Nucleus accumbens (tissue), 56 donors: ENCODE data around the gene CYGB.
"Not testable (repeated sequence)": the region's sequence is repeated elsewhere in the genome, so short reads cannot be mapped to it uniquely, and the experiment has no call there.

Experiments
- DNase-seq, 56 donors: peaks; one replicate each; lab custom pipeline; 2025; lab: John Stamatoyannopoulos, UW

Gene CYGB

DNA sequence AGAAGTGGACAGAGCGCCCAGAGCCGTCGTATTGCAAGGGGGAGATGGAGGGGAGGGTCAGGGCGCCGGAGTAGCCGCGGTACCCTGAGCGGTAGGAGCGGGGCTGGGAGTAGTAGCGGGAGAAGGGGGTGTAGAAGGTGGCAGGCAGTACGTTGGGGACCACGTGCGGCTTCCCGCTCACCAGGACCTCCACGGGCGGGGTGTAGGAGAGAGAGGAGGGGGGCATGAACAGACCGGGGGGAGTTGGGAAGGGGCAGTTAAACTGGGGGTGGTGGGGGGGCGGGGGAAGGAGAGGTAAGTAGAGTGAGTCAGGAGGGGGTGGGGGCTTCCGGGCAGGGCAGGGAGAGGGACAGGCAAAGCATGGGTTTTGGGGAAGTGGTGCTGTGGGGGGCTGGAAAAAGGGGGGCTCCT is 31.3 kb upstream of the CYGB start:
- DNase-seq, result no peak

DNA sequence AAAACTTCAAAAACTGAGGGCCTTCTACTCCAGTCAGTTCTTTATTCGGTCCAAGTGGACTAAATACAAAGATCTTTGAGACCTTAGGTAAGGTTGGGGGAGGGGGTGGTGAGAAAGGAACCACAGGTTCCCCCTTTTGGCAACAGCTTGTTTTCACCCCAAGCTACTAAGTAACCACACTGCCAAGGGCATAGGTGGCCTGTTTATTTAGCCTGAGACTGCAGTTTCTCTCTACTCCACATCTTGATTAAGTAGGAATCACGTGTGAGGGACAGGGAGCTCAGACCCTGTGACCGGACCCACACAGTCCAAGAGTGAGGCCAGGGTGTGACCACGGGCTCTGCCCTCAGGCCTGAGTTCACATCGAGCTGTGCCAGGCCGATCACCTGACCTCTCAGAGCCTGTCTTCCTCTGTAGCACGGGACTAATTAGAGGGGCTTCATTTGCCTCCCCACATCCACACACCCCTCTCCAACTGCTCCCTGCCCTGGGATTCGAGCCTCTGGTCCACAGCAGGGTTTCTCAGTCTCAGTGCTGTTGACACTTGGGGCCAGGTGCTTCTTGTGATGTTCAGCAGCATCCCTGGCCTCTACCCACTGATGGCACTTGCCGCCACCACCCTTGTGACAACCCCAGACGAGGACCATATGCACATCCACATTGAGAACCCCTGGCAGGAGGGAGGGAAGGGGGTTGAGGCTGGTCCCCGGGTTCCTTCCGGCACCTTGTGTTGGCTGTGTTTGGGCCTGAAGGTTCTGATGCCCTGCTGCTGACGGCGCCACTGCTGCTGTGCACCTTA is 30.3 kb upstream of the CYGB start:
- DNase-seq, result no peak

DNA sequence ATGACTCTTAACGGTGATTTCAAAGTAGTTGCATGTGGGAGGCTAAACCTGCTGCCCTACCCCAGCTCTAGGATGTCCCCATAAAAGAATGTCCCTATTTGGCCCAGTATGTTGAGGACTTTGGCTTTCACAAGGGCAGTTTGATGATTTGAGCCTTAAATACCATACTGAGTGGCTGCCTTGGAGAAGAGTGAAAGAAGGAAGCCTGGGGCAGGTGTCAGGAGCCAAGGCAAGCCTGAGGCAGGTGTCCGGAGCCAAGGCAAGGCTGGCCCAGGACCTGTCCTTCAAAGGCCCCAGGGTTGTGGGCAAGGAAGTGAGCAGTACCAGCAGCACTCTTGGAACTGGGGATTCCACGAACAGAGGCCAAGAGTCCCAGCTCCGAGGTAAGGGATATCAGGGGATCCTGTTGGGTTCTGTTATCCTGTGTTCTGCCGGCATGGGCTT is 29.5 kb upstream of the CYGB start:
- DNase-seq, result no peak

DNA sequence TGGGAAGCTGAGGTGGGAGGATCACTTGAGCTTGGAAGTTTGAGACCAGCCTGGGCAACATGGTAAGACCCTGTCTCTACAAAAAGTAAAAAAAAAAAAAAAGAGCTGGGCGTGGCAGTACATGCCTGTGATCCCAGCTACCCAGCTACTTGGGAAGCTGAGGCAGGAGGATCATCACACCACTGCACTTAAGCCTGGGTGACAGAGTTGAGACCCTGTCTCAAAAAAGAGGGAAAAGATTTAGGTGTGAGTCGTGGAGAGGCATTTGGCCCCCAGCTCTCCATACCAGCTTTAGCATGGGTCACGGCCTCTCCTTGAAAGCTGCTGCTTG is 29.1 kb upstream of the CYGB start:
- no peak for DNase-seq

DNA sequence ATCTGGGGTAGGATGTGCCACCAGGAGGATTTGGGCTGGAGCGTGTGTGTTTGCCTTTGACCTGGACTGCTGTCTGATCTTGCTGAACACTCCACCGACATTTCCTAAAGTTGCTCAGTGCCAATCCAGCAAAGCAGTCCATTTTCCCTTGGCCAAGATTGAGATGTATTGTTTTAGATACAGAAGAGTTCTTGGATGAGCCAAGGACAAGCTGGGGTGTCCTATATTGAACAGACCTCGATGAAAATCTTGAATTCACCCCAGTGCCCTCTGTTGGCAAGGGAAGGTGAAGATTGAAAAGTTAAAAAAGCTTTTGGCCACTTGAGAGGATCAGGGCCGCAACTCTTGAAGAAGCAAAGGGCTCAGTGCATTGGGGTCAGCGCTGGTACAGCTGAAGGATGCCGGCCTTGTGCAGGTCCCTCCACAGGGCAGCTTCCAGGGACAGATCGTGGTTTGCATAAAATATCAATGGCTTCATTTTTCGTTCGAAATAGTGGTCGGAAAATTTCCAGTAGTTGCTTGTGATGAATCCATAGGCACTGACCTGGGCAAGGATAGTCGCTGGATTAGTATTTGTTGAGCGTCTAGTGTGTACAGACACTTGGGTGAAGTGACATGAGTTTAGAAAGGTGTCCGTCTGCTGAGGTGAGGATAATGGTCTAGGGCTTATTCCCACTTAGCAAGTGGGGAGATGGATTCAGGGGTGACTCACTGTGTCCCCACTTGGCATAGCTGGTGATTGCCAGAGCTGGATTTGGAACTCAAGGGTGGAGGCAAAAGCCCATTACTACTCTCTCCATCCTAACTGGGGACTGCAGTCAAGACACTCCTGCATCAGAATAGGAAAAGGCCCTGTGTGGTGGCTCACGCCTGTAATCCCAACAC is 28.5 kb upstream of the CYGB start:
- DNase-seq, result no peak

DNA sequence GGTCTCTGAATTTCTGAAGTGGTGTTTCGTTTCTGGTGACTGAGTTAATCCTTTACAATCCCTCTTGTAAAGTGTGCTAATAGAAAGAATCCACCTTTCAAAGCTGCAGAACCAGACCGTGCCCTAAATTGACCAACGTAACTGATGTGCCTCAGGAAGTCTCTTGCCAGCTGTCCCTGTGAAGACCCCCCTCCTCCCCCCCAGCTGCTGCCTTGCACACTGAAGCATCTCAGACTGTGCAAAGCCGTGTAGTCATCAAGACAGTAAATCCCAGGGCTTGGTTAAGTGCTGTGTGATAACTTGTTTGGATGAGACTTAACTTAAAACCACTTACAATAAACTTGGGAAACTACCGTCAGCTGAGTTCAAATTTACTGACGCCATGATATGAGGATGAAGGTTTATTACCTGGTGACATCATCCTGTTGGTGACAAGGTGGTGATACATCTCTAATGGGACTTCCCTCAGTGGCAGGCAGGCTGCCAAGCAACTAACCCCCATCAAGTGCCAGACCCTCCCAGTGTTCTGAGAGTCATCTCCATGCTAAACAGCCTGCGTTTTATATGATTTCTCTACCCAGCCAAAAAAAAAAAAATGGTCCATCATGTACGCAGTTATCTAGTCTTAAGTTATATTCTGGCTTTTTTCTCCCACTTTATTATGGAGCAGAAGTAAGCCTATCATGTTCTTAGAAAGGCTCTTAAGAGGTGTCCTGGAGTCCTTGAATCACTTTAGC is 27.6 kb upstream of the CYGB start:
- not testable (repeated sequence) for DNase-seq

DNA sequence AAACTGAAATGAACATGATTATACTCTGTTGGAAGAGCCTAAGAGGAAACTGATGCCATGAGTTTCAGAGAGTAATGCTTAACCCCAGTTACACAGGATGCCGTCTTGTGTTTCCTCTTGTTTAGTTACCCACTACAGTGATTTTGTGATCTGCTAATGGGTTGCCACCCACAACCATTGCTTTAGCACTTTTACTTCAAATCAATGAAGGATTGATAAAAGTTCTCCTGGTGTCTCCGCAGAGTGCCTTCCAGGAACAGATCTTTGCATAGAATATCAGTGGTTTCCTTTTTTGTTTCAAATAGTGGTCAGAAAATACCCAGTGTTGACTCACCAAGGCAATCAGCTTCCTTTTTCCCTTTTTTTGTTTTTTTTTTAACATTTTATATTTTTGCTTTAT is 25.9 kb upstream of the CYGB start:
- DNase-seq, result not testable (repeated sequence)

DNA sequence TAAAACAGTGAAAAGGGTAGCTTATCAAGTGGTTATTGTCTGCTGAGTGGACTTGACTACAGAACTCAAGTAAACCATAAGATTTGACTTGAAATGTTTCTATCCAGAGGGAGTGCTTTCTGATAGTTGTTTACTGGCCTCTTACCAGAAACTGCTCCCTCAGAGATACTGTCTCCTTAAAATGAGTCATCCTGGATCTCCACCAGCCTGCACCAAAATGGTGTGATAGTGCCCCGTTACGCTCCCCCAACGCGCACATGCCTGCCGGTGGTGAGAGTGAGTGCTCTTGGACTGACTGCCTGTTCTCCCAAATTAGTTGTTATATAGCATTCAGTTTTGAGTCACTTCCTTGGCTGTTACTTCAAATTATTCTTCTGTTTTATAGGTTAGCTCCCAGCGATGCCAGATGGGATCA is 25.2 kb upstream of the CYGB start:
- DNase-seq, result no peak

DNA sequence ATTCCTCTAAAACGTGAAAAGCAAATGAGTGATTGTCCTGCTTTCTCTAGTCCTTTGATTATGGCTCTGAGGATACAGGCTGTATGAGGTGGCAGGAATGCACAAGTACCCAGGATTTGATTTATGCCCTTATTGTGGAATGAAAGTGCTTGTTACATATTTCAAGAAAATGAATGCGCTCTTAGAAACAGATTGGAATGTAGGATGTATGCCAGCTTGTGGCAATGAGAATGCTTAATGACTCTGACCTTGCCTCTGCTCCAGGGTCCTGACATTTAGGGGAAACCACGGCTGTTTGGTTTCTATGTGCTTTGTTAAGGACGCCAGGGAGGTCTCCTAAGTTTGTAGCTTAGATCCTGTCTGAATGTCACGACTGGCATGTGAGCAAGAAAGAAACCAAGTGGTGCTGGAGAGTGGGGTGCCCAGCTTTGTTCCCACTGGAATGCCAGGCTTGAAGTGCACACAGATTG is 24.3 kb upstream of the CYGB start:
- no peak for DNase-seq

DNA sequence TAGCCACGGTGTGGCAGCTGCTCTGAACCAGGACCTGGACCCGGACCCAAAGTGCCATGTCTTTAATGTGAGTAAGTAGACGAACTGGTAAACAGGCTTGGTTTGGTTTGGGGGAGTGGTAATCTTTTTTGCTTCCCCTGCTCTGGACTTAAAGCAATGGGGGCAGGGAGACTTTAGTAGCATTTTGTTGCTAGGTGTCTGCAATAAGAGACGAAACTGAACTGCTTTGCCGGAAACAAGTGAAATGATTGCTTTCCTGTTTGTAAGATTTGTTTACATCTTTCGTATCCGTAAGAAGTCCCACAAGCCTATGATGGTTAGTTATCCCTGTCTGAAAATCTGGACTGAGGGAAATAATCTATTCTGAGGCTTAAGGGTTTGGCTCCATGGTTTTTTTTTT is 23.8 kb upstream of the CYGB start:
- DNase-seq, result no peak

DNA sequence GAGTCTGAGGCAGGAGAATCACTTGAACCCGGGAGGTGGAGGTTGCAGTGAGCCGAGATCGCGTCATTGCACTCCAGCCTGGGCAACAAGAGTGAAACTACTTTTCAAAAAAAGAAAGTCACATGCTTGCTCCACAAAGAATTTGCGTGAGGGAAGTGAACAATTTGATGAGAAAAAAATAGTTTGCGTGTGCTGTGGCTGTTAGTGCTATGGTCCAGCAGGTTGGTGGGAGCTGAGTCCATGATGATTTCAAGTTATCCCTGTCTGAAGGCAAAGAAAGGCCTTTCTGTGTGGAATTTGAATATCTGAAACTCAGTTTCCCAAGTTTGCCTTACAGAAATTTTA is 23.3 kb upstream of the CYGB start:
- DNase-seq, result no peak

DNA sequence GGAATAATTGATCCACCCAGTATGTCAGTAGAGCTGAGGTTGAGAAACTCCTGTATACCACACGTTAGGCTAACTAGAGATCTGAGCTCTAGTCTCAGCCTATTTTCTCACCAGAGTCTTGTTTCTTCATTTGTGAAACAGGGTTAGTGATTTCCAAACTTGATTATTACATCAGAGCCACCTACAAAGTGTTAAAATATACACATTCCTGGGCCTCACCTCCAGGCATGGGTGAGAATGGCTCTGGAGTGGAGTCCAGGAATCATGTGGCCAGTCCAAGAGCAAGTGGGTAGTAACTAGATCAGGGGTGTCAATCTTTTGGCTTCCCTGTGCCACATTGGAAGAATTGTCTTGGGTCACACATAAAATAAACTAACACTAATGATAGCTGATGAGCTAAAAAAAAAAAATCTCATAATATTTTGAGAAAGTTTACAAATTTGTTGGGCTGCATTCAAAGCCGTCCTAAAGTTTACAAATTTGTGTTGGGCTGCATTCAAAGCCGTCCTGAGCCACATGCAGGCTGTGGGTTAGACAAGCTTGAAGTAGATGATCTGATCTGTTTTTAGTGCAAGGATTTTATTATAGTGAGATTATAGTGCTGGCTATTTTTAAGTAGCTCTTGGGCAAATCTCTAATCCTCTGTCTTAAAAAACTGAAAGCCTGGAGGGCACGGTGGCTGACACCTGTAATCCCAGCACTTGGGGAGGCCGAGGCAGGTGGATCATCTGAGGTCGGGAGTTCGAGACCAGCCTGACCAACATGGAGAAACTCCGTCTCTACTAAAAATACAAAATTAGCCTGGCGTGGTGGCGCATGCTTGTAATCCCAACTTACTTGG is 22.7 kb upstream of the CYGB start:
- DNase-seq, result no peak

DNA sequence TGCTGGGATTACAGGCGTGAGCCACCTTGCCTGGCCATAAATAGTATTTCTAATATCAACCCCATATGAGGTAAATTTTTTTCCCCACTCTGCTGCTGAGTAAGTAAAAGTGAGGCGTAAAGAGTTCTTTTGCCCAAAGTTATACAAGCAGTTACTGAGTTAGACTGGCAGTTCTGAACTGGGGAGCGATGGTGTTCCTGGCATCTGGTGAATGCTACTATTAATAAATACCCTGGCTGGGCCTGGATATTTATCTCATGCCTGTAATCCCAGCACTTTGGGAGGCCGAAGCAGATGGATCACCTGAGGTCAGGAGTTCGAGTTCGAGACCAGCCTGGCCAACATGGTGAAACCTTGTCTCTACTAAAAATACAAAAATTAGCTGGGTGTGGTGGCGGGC is 22.0 kb upstream of the CYGB start:
- DNase-seq, result not testable (repeated sequence)

DNA sequence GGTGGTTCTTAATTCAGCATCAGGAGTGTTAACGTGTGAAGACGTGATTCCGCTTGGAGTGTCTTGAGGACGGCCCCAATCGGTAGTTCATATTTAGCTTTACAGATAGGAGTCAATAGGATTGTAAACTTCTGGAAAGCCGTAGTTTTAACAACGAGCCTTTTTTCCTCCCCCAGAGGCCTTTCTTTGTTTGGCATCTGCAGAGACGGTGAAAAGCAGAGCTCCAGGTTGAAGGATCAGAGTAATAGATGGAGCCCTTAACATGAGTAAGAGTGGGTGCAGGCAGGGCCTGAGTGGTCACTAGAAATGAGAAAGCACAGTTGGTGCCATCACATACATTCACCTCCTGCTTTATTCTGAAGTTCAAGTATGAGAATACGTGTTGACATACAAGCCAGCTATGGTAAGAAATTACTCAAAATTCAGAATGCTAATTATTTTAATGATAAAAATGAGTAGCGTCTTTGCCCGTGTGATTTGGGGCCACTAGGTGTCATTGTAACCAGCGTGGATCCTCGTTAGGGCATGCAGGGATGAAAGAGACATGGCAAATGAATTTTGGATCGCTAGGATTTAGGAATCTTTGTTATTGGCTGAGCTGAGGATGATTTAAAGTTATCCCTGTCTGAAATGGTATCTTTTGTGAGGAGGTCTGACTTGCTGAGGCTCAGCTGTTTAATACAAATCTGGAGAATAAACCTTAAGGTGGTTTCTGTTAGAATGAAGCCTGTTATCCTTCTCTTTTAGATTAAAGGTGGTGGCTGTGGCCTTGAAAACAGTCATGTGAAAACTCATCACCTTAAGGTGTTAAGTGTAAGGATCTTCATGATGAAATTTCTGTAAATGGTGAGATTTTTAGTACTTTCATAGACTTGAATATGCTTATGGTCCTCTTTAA is 20.9 kb upstream of the CYGB start:
- peak in 7 of 56 donors; percentile 9 to 58 (median 23) for DNase-seq

DNA sequence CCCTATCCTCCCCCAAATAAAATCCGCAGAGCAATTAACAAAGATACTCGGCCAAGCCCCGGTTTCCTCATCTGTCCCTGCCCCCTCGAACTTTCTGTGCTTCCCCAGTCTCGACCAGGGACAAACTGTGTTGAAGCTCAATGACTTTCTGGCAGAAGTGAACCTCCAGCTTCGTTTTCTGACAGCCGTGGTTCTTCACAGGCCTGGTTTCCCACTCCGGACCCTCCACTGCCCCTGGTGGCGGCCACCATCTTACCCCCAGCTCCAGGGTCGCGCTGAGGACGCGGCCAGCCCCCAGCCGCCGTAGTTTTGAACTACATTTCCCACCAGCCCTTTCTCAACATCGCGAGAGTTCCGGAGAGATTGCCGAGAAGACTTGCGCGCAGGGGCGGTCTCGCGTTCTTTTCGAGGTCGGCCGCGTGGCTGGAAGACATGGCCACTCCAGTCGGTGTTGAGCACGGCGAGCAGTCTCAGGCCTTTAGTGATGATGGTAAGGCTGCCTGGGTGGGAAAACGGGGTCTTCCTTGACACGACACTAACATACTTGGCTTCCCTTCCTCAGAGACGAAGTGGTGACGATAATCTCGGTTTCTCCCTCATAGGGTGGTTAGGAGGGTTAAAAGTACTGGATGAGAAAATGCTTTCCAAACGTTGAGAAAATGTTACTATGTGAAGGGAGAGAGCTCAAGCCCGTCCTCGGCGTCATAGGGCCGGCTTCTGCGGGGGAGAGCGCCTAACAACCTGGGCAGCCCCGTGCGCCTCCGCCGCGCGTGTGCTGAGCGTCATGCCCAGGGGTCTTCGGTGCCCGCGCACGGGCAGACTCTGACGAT is 20.1 kb upstream of the CYGB start:
- DNase-seq, result peak in 55 of 56 donors; percentile 34 to 94 (median 82)

DNA sequence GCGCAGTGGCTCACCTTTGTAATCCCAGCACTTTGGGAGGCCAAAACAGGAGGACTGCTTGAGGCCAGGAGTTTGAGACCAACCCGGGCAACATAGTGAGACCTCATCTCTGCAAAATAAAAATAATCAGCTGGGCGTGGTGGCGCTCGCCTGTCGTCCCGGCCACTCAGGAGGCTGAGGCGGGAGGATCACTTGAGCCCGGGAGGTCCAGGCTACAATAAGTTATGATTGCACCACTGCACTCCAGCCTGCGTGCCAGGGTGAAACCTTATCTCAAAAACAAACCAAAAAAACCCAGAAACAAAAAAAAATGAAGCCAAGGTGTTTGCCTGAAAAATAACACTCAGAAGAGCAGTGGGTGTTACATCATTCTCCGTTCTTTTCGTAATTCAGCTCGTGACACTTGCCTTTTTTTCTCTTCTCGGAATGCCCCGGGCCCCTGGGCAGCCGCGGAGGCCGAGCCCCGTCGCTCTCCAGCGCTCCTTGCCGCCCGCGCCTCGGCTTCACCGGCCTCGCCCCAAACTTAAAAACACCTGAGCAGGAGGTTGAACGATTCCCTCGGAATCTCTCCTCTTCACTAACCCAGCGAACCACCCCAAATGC is 19.4 kb upstream of the CYGB start:
- DNase-seq, result no peak

DNA sequence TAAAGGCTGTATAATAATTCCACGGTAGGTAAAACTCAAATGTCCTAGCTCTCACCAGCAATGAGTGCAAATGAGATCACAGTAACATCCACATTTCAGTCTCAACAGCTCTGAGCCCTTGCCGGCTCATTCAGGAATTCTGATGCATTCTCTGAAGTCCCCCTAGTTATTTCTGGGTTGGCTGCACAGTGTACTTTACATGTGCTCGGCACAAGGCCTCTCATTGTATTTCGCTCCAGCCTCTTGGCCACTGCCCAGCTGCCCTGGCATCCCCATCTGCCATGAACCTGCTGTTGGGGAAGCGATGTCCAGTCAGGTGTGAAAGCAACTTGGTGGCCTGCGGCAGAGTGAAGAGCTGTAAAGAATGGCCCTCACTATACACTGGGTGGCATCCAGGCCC is 16.6 kb upstream of the CYGB start:
- peak in 46 of 56 donors; percentile 21 to 83 (median 56) for DNase-seq
